NCI-H82 (cell line): ENCODE measurements around the gene SUSD6.

Experiments
- DNase-seq: peaks from one replicate; lab custom pipeline; 2025; lab: John Stamatoyannopoulos, UW

Gene SUSD6

GRCh38 chr14:69648480-69649451, 37.4 kb downstream of the SUSD6 start:
- DNase-seq = peak; percentile 22

GRCh38 chr14:69650948-69651369, 39.6 kb downstream of the SUSD6 start:
- DNase-seq = no peak

- no peak for DNase-seq
Measured at GRCh38 chr14:69651664-69652063, 40.3 kb downstream of the SUSD6 start.

GRCh38 chr14:69652942-69653684, 41.7 kb downstream of the SUSD6 start:
- no peak for DNase-seq

- no peak for DNase-seq
Measured at GRCh38 chr14:69654116-69654515, 42.7 kb downstream of the SUSD6 start.

GRCh38 chr14:69657950-69658355, 46.6 kb downstream of the SUSD6 start:
- peak; percentile 53 for DNase-seq

GRCh38 chr14:69658664-69659261, 47.4 kb downstream of the SUSD6 start:
- no peak for DNase-seq

GRCh38 chr14:69660344-69661193, 49.2 kb downstream of the SUSD6 start:
- DNase-seq = no peak

GRCh38 chr14:69661194-69661537, 49.8 kb downstream of the SUSD6 start:
- DNase-seq = peak; percentile 49

GRCh38 chr14:69662636-69663299, 51.4 kb downstream of the SUSD6 start:
- DNase-seq = no peak

GRCh38 chr14:69663300-69663643, 51.9 kb downstream of the SUSD6 start:
- DNase-seq = no peak

GRCh38 chr14:69664265-69664664, 52.9 kb downstream of the SUSD6 start:
- no peak for DNase-seq

- DNase-seq = no peak
Measured at GRCh38 chr14:69664865-69665526, 53.6 kb downstream of the SUSD6 start.

- DNase-seq = no peak
Measured at GRCh38 chr14:69665631-69666030, 54.2 kb downstream of the SUSD6 start.

- DNase-seq = no peak
Measured at GRCh38 chr14:69666112-69666511, 54.7 kb downstream of the SUSD6 start.

GRCh38 chr14:69666690-69667211, 55.4 kb downstream of the SUSD6 start:
- DNase-seq = no peak

GRCh38 chr14:69667938-69668335, 56.5 kb downstream of the SUSD6 start:
- DNase-seq = no peak

GRCh38 chr14:69669375-69669774, 58.0 kb downstream of the SUSD6 start:
- no peak for DNase-seq

GRCh38 chr14:69670093-69670492, 58.7 kb downstream of the SUSD6 start:
- DNase-seq = peak; percentile 21

- DNase-seq = peak; percentile 82
Measured at GRCh38 chr14:69671365-69672030, 60.1 kb downstream of the SUSD6 start.
